K562 (cell line): ENCODE results near the gene ZDHHC11. TPM values are rescaled to one million over a fixed set of nuclear protein-coding genes. Genes with fewer than 3 reads are reported as not detected.
"Not testable (repeated sequence)": the region's sequence is repeated elsewhere in the genome, so short reads cannot be mapped to it uniquely, and the experiment has no call there.

Source experiments
- ATAC-seq: fragments of 200-7000 bp; cut with Tn5 transposase; 3 replicates; pipeline ENCODE4 v1.9.1; 2020; ENCODE audit warnings: moderate library complexity
- BruUV-seq: library from RNA; stranded (reverse); fragments of 400-500 nt; replicated peaks from 2 replicates; lab custom pipeline; 2021; lab: Mats Ljungman, UMichigan
- CTCF ChIA-PET: fragments of 300-600 bp; formaldehyde crosslinking; extraction: SDS; loops from one replicate; lab custom pipeline; 2021; ENCODE audit warnings: low intra/inter-chr PET ratio; lab: Yijun Ruan, JAX
- POLR2A ChIA-PET: fragments of 300-600, 350-650 bp; sonication (Branson Sonifier 250); formaldehyde crosslinking; extraction: SDS; loops from one replicate; lab custom pipeline; 2021; ENCODE audit warnings: antibody characterized with exemption, inconsistent platforms; lab: Yijun Ruan, JAX
- DNase-seq, 4 experiments: peaks; one replicate each; pipeline versions ENCODE4 v3.0.0 to v3.0.0-alpha.2; 2011 to 2018; ENCODE audit warnings: low spot score in 3 of 4, mixed read lengths in 3 of 4; ENCODE audit errors: extremely low read depth in 1 of 4
- FAIRE-seq: peaks from 2 replicates; lab custom pipeline; 2011; peaks lifted over from hg19 to GRCh38; lab: Jason Lieb, UNC
- H2AFZ ChIP-seq: 2 replicates; pipeline ENCODE4 v1.6.0; 2011; ENCODE audit warnings: low read depth, low read length, control low read depth, inconsistent platforms
- H3K27ac ChIP-seq: fragments of 200-600 bp; 3 replicates; pipeline ENCODE4 v1.8.0; 2011; ENCODE audit warnings: low read depth, mild to moderate bottlenecking, control low read depth, inconsistent platforms, low read length, moderate library complexity, mixed read lengths; ENCODE audit errors: extremely low read depth
- H3K27me3 ChIP-seq, 2 experiments: fragments of 300-600 bp in 1 of 2; 2 replicates in 1 of 2; 3 replicates in 1 of 2; pipeline versions ENCODE4 v1.6.0 to v1.8.0; 2011; ENCODE audit warnings: inconsistent platforms in 2 of 2, low read length in 2 of 2, mild to moderate bottlenecking in 1 of 2, mixed read lengths in 1 of 2, moderate library complexity in 1 of 2; ENCODE audit not compliant: control insufficient read depth in 2 of 2, insufficient read depth in 2 of 2
- H3K36me3 ChIP-seq: fragments of 300-600 bp; 3 replicates; pipeline ENCODE4 v1.8.0; 2011; ENCODE audit warnings: mild to moderate bottlenecking, low read length, inconsistent platforms; ENCODE audit not compliant: control insufficient read depth, insufficient read depth
- H3K4me1 ChIP-seq, 2 experiments: fragments of 200-600 bp in 1 of 2; replicated peaks in 1 of 2; 2 replicates in 1 of 2; 3 replicates in 1 of 2; pipeline versions ENCODE4 v1.5.1 to v1.8.0; 2011; ENCODE audit warnings: inconsistent platforms in 2 of 2, low read length in 2 of 2, mild to moderate bottlenecking in 1 of 2, mixed read lengths in 1 of 2, moderate library complexity in 1 of 2; ENCODE audit not compliant: control insufficient read depth in 2 of 2, insufficient read depth in 2 of 2
- H3K4me2 ChIP-seq: 2 replicates; pipeline ENCODE4 v1.6.1; 2011; ENCODE audit warnings: low read length, control low read depth, inconsistent platforms, mixed read lengths; ENCODE audit not compliant: insufficient read depth
- H3K4me3 ChIP-seq: fragments of 200-600 bp; sonication (generic), shearing (Covaris generic); 2 replicates; pipeline ENCODE4 v1.5.1; 2016; ENCODE audit warnings: control low read depth, inconsistent platforms
- H3K79me2 ChIP-seq: fragments of 200-600 bp; 3 replicates; pipeline ENCODE4 v1.8.0; 2011; ENCODE audit warnings: low read length, inconsistent platforms; ENCODE audit not compliant: control insufficient read depth, insufficient read depth
- H3K9ac ChIP-seq, 2 experiments: 2 replicates each; pipeline versions ENCODE4 v1.6.0 to v1.6.1; 2011; ENCODE audit warnings: low read depth in 2 of 2, low read length in 2 of 2, control low read depth in 1 of 2, inconsistent platforms in 1 of 2, mild to moderate bottlenecking in 1 of 2, mixed read lengths in 1 of 2; ENCODE audit not compliant: insufficient read depth in 1 of 2
- H3K9me1 ChIP-seq: one replicate; pipeline ENCODE4 v1.6.0; 2011; ENCODE audit warnings: inconsistent platforms, mild to moderate bottlenecking, low read length, moderate library complexity; ENCODE audit not compliant: control insufficient read depth, insufficient read depth
- H3K9me3 ChIP-seq: replicated peaks from 2 replicates; pipeline ENCODE4 v1.5.1; 2011; ENCODE audit warnings: low read depth, low read length, inconsistent platforms; ENCODE audit not compliant: control insufficient read depth, insufficient read depth
- H4K20me1 ChIP-seq: replicated peaks from 2 replicates; pipeline ENCODE4 v1.6.1; 2011; ENCODE audit warnings: low read length, inconsistent platforms, mixed read lengths; ENCODE audit not compliant: control insufficient read depth, insufficient read depth
- KDM2B ChIP-seq: fragments of 250-450 bp; sonication (Bioruptor Pico); IDR thresholded peaks from 2 replicates; pipeline ENCODE4 v1.8.0; 2021; ENCODE audit warnings: mild to moderate bottlenecking, moderate library complexity
- MEIS2 ChIP-seq: fragments of 450-650 bp; IDR thresholded peaks from 2 replicates; pipeline ENCODE4 v1.6.1; 2014; ENCODE audit warnings: mild to moderate bottlenecking; ENCODE audit not compliant: partially characterized antibody
- NONO ChIP-seq, 2 experiments: fragments of 200-400 bp in 1 of 2; fragments of 450-650 bp in 1 of 2; formaldehyde crosslinking in 1 of 2; IDR thresholded peaks; 2 replicates each; pipeline ENCODE4 v1.6.1; 2017; ENCODE audit warnings: low read depth in 2 of 2, mild to moderate bottlenecking in 2 of 2, moderate library complexity in 2 of 2, low read length in 1 of 2
- NRF1 ChIP-seq, 2 experiments: fragments of 450-650 bp; IDR thresholded peaks in 1 of 2; conservative IDR thresholded peaks in 1 of 2; 2 replicates each; pipeline ENCODE4 v1.6.1; 2014; ENCODE audit warnings: mild to moderate bottlenecking in 2 of 2
- ZBTB7A ChIP-seq: IDR thresholded peaks from 2 replicates; pipeline ENCODE4 v1.6.1; 2011; ENCODE audit warnings: low read depth, mild to moderate bottlenecking, low read length, moderate library complexity, borderline replicate concordance; ENCODE audit not compliant: control insufficient read depth
- WGBS: fragments of 100-300 bp; shearing (Covaris generic); methylation state at CpG from one replicate; pipeline ENCODE4 v1.1.6; 2016; ENCODE audit warnings: low coverage, mixed read lengths; ENCODE audit not compliant: insufficient coverage; ENCODE audit errors: missing lambda C conversion rate; 5-methylcytosine and 5-hydroxymethylcytosine counted together
- in situ Hi-C: fragments of 300-500 bp; cut with MboI; formaldehyde crosslinking; loops from 4 replicates; pipeline ENCODE4 v1.15.0; 2018; ENCODE audit warnings: inconsistent platforms, mixed read lengths
- intact Hi-C: fragments of 100-400 bp; cut with micrococcal nuclease; formaldehyde crosslinking; loops from 2 replicates; pipeline ENCODE4 v1.14.2; 2022
- polyA plus RNA-seq, 8 experiments: library from polyadenylated mRNA; depleted of rRNA in 4 of 8; stranded (reverse) in 5 of 8; unstranded in 3 of 8; fragments of >200 nt; fragmentation: Nextera tagmentation in 2 of 8; fragmentation: Illumina TruSeq in 1 of 8; extraction: Ambion mirVana in 2 of 8; extraction: Trizol in 1 of 8; gene quantifications; 2 replicates each; pipeline versions ENCODE4 v1.2.1 to v1.2.3, GENCODE V29; 2011 to 2014; ENCODE audit warnings: inconsistent platforms in 1 of 8, missing spikeins in 1 of 8
- total RNA-seq, 7 experiments: library from RNA; depleted of rRNA in 6 of 7; stranded (reverse); fragments of >200 nt in 6 of 7; fragmentation: Illumina TruSeq in 2 of 7; extraction: Trizol in 2 of 7; gene quantifications; 2 replicates each; pipeline versions ENCODE4 v1.2.1 to v1.2.3, GENCODE V29; 2011 to 2021; ENCODE audit warnings: low replicate concordance in 1 of 7
- TF ChIP-seq, protein P1 (sequence below), 2 experiments: IDR thresholded peaks; 2 replicates each; pipeline ENCODE4 v1.6.1; 2011; ENCODE audit warnings: borderline replicate concordance in 1 of 2, control low read depth in 1 of 2, low read depth in 1 of 2, low read length in 1 of 2, mild to moderate bottlenecking in 1 of 2, mixed read lengths in 1 of 2, moderate library complexity in 1 of 2; ENCODE audit not compliant: insufficient read depth in 1 of 2, insufficient read length in 1 of 2, poor library complexity in 1 of 2, severe bottlenecking in 1 of 2; ENCODE audit errors: extremely low read depth in 1 of 2
- TF ChIP-seq, protein P2 (sequence below): fragments of 200-800 bp; sonication (Bioruptor generic); IDR thresholded peaks from 2 replicates; pipeline ENCODE4 v1.6.1; 2017; ENCODE audit warnings: missing genetic modification characterization, missing compliant biosample characterization

ZDHHC11 gene
- total and polyA plus RNA-seq, 9 of the 15 experiments (the other 6 are each of a cell fraction or from before 2014, with no cell fraction given): 0.07 to 2.3 (median 0.52) TPM

DNA sequence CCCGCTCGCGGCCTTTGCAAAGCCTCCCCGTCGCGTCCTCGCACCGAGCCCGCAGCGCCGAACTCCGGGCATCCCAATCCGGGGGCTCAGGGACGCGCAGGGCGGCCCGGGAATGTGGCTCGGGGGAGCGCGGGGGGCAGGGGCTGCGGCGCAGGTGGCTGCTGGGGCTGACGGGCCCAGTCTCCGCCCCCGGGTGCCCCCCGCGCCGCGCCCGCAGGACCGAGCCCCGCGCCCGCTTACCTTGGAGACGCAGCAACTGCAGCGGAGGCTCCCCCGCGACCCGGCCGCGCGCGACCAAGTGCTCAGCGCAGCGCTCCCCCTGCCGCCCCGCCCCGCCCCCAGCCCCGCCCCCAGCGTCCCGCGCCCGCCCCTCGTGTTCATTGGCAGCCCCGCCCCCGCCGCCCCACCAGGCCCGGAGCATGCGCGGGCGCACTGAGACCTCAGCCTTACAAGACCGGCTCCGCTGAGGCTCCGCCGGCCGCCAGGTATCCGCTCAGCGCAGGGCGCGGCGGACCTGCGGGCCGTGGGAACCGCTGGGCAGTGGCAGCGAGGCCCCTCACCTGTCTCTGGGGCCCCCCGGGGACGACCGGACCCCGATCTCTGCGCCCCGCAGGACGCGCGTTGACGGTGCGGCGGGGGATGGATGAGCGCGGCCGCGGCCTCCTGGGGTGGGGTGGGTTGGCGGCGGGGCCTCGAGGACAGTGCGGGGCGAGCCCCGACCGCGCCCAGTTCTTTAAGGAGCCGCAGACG is 66.2 kb downstream of the ZDHHC11 start, which contains the start of gene ZDHHC11B:
Gene ZDHHC11B, minus strand, starts transcription at position 302 of the 750 bp plus-strand sequence. CDS start 17,810 bp downstream, outside the sequence.
- H3K27ac ChIP-seq, in situ Hi-C loops, FAIRE-seq, H4K20me1 ChIP-seq, H3K9me1 ChIP-seq, H3K79me2 ChIP-seq, H3K9me3 ChIP-seq, CTCF ChIA-PET, H3K36me3 ChIP-seq, POLR2A ChIA-PET, BruUV-seq: not testable (repeated sequence)
- TF ChIP-seq ZBTB7A (peak; percentile 42; the same call in 1 of the 2 replicates), NRF1 (conservative IDR thresholded peaks at IDR 0.05 in 1 of 2, IDR thresholded peaks at IDR 0.05 in 1 of 2) (peak; percentile 92 to 93), KDM2B (CRISPR knock-in tag) (peak; percentile 96), MEIS2 (peak; percentile 42), NONO (IDR thresholded peaks at IDR 0.05; ENCODE audit: low read depth in 2 of 2, low read length in 1 of 2) (0 out of 4 replicates have a peak, but pooled peaks of 1 of the 2 experiments have one; percentile 19)
- TF ChIP-seq, protein P1, sequence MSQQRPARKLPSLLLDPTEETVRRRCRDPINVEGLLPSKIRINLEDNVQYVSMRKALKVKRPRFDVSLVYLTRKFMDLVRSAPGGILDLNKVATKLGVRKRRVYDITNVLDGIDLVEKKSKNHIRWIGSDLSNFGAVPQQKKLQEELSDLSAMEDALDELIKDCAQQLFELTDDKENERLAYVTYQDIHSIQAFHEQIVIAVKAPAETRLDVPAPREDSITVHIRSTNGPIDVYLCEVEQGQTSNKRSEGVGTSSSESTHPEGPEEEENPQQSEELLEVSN (IDR thresholded peaks at IDR 0.05; ENCODE audit: borderline replicate concordance in 1 of 2, extremely low read depth in 1 of 2, insufficient read depth in 1 of 2, insufficient read length in 1 of 2, low read depth in 1 of 2, low read length in 1 of 2, poor library complexity in 1 of 2, severe bottlenecking in 1 of 2): peak in 1 of 2 experiments; percentile 31
- TF ChIP-seq, protein P2, sequence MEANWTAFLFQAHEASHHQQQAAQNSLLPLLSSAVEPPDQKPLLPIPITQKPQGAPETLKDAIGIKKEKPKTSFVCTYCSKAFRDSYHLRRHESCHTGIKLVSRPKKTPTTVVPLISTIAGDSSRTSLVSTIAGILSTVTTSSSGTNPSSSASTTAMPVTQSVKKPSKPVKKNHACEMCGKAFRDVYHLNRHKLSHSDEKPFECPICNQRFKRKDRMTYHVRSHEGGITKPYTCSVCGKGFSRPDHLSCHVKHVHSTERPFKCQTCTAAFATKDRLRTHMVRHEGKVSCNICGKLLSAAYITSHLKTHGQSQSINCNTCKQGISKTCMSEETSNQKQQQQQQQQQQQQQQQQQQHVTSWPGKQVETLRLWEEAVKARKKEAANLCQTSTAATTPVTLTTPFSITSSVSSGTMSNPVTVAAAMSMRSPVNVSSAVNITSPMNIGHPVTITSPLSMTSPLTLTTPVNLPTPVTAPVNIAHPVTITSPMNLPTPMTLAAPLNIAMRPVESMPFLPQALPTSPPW (CRISPR knock-in tag): peak; percentile 69
- H3K9ac ChIP-seq: peak within 1 kb of the TSS in 1 of 2 experiments; percentile 83; a peak in 2 of 4 replicates
- intact Hi-C loops: loop anchor here (5.0 kb wide), 1 partner anchor 87 kb away; no protein-coding TSS in a partner anchor
- peak within 1 kb of the TSS; percentile 81 for H2AFZ ChIP-seq
- under 1% methylated on average over 57 of the region's 101 CpGs for WGBS
- peaks cover 6 to 19% of the 10 kb centered on the region in 2 experiments; a peak in 4 of 5 replicates for H3K27me3 ChIP-seq
- peak; percentile 90 for ATAC-seq
- DNase-seq: peak; percentile 90 to 99 (median 98)
- peak within 1 kb of the TSS; percentile 44 for H3K4me3 ChIP-seq
- peak within 1 kb of the TSS; percentile 61 for H3K4me2 ChIP-seq
- peaks cover 4 to 24% of the 10 kb centered on the region in 2 experiments; a peak in 2 of 5 replicates for H3K4me1 ChIP-seq
